AG04450 (cell line): ENCODE measurements around the gene MPP3. TPM values are rescaled to one million over a fixed set of nuclear protein-coding genes. Genes with fewer than 3 reads are reported as not detected.

Experiments
- CTCF ChIA-PET: fragments of 300-600, 350-600 bp; formaldehyde crosslinking; extraction: SDS; loops from one replicate; lab custom pipeline; 2022; ENCODE audit warnings: antibody characterized with exemption, inconsistent platforms; lab: Charles Lee
- POLR2A ChIA-PET: fragments of 350-600 bp; formaldehyde crosslinking; extraction: SDS; loops from one replicate; lab custom pipeline; 2021; ENCODE audit warnings: antibody characterized with exemption, inconsistent platforms; lab: Yijun Ruan, JAX
- DNase-seq: peaks from one replicate; pipeline ENCODE4 v3.0.0-alpha.2; 2011; ENCODE audit warnings: low read depth, low spot score
- H3K27ac ChIP-seq: one replicate; pipeline ENCODE4 v1.5.1; 2012; ENCODE audit warnings: low read depth, low read length, control low read depth
- H3K27me3 ChIP-seq: one replicate; pipeline ENCODE4 v1.6.0; 2012; ENCODE audit warnings: low read length; ENCODE audit not compliant: control insufficient read depth, insufficient read depth
- H3K4me3 ChIP-seq: 2 replicates; pipeline ENCODE4 v1.5.1; 2011; ENCODE audit warnings: mild to moderate bottlenecking, low read depth, low read length, control low read depth
- H3K9me3 ChIP-seq: 2 replicates; pipeline ENCODE4 v1.5.1; 2012; ENCODE audit warnings: low read length; ENCODE audit not compliant: control insufficient read depth, insufficient read depth
- CTCF ChIP-seq: IDR thresholded peaks from 2 replicates; pipeline ENCODE4 v1.5.1; 2011; ENCODE audit warnings: low read depth, low read length, control low read depth, inconsistent platforms
- polyA plus RNA-seq: library from polyadenylated mRNA; depleted of rRNA; stranded (reverse); fragments of >200 nt; gene quantifications from 2 replicates; pipeline ENCODE4 v1.2.3, GENCODE V29; 2011

The MPP3 gene
- polyA plus RNA-seq, 1 experiment: 4.5 TPM

- POLR2A ChIA-PET: no interaction called here
- no peak for DNase-seq
- H3K27me3 ChIP-seq: peaks cover 67% of the 10 kb centered on the region
- TF ChIP-seq CTCF: no peak
- CTCF ChIA-PET: interaction anchor here (1.2 to 1.6 kb wide), 3 partner anchors 13 to 18 kb away, joined by 5 to 9 read pairs (median 6); partner anchors contain the start of gene CD300LG
- peaks cover 15% of the 10 kb centered on the region for H3K9me3 ChIP-seq
- no peak overlapping the region for H3K4me3 ChIP-seq
- no peak overlapping the region for H3K27ac ChIP-seq
Measured at GRCh38 chr17:43860077-43860725, 27.3 kb upstream of the MPP3 start.

- TF ChIP-seq CTCF: no peak
- Histone ChIP-seq H3K4me3 (no peak overlapping the region), H3K27ac (no peak overlapping the region), H3K9me3 (peaks cover 15% of the 10 kb centered on the region), H3K27me3 (peaks cover 76% of the 10 kb centered on the region)
- DNase-seq: no peak
- POLR2A ChIA-PET: no interaction called here
- CTCF ChIA-PET: interaction anchor here (1.1 kb wide), 1 partner anchor 12 kb away, joined by 4 read pairs; the partner anchor contains the start of gene CD300LG
Measured at GRCh38 chr17:43857957-43858600, 25.1 kb upstream of the MPP3 start.

- POLR2A ChIA-PET: no interaction called here
- Histone ChIP-seq H3K4me3 (no peak overlapping the region), H3K27ac (no peak overlapping the region), H3K27me3 (peaks cover 76% of the 10 kb centered on the region), H3K9me3 (peaks cover 15% of the 10 kb centered on the region)
- CTCF ChIA-PET: interaction anchor here (1.1 to 3.5 kb wide), 3 partner anchors 11 to 21 kb away, joined by 3 to 32 read pairs (median 4); partner anchors contain the start of gene CD300LG
- DNase-seq: no peak
- no peak for TF ChIP-seq CTCF
Measured at GRCh38 chr17:43857141-43857540, 24.2 kb upstream of the MPP3 start.

- no peak for TF ChIP-seq CTCF
- ChIA-PET CTCF (interaction anchor here (1.1 to 3.5 kb wide), 3 partner anchors 10 to 90 kb away, joined by 3 to 32 read pairs (median 5); partner anchors contain the start of gene CD300LG), POLR2A (no interaction called here)
- Histone ChIP-seq H3K9me3 (peaks cover 15% of the 10 kb centered on the region), H3K27ac (no peak overlapping the region), H3K27me3 (peaks cover 77% of the 10 kb centered on the region), H3K4me3 (no peak overlapping the region)
- no peak for DNase-seq
Measured at GRCh38 chr17:43856141-43856540, 23.2 kb upstream of the MPP3 start.

GRCh38 chr17:43855061-43855460, 22.1 kb upstream of the MPP3 start:
- Histone ChIP-seq H3K9me3 (peaks cover 15% of the 10 kb centered on the region), H3K4me3 (no peak overlapping the region), H3K27ac (no peak overlapping the region), H3K27me3 (peaks cover 72% of the 10 kb centered on the region)
- TF ChIP-seq CTCF: no peak
- CTCF ChIA-PET: interaction anchor here (1.1 to 3.5 kb wide), 3 partner anchors 9 to 89 kb away, joined by 3 to 32 read pairs (median 5); partner anchors contain the start of gene CD300LG
- POLR2A ChIA-PET: no interaction called here
- no peak for DNase-seq
